HAP-1 (cell line): ENCODE results near the gene HUS1.
"Not testable (repeated sequence)": the region's sequence is repeated elsewhere in the genome, so short reads cannot be mapped to it uniquely, and the experiment has no call there.

Experiments used
- DNase-seq, 2 experiments: peaks; one replicate each; pipeline ENCODE4 v3.0.0-alpha.2; 2016 to 2020; ENCODE audit warnings: low spot score in 2 of 2
- H3K27me3 ChIP-seq: fragments of 250-450 bp; sonication (Bioruptor Pico); 2 replicates; pipeline ENCODE4 v1.5.1; 2020; ENCODE audit warnings: low read depth, mild to moderate bottlenecking, moderate library complexity
- H3K36me3 ChIP-seq: fragments of 250-450 bp; sonication (Bioruptor Pico); replicated peaks from 2 replicates; pipeline ENCODE4 v1.5.1; 2020; ENCODE audit warnings: mild to moderate bottlenecking
- H3K4me1 ChIP-seq: fragments of 250-450 bp; sonication (Bioruptor Pico); 2 replicates; pipeline ENCODE4 v1.5.1; 2020; ENCODE audit warnings: mild to moderate bottlenecking
- H3K4me3 ChIP-seq: fragments of 250-450 bp; sonication (Bioruptor Pico); 2 replicates; pipeline ENCODE4 v1.5.1; 2020; ENCODE audit warnings: mild to moderate bottlenecking, moderate library complexity
- H3K9me3 ChIP-seq: fragments of 250-450 bp; sonication (Bioruptor Pico); 2 replicates; pipeline ENCODE4 v1.5.1; 2020; ENCODE audit warnings: mild to moderate bottlenecking, moderate library complexity
- in situ Hi-C: fragments of 300-500 bp; cut with MboI; formaldehyde crosslinking; loops from 3 replicates; pipeline ENCODE4 v1.14.3; 2020; ENCODE audit warnings: low sequenced_read_pairs, inconsistent platforms, mixed read lengths

The HUS1 gene

GRCh38 chr7:47979145-47979831 is at the start of gene HUS1:
TSS of gene HUS1 (minus strand) at chr7:47979615. CDS start at chr7:47979519, 96 bp downstream.
- H3K36me3 ChIP-seq, result peaks cover 38% of the 10 kb centered on the region
- no peaks in the 10 kb centered on the region for H3K9me3 ChIP-seq
- in situ Hi-C loops, result loop anchor here (25.0 kb wide), 2 partner anchors 108 to 283 kb away; partner anchors contain the start of gene UPP1
- no peaks in the 10 kb centered on the region for H3K27me3 ChIP-seq
- peaks cover 23% of the 10 kb centered on the region for H3K4me1 ChIP-seq
- H3K4me3 ChIP-seq, result peak within 1 kb of the TSS; percentile 60
- peak; percentile 78 to 94 for DNase-seq

GRCh38 chr7:48028938-48029337 is 49.5 kb upstream of the HUS1 start, which contains the start of gene SUN3:
TSS of gene SUN3 (minus strand) at chr7:48029107. CDS start at chr7:48028938, 169 bp downstream.
- Histone ChIP-seq H3K27me3 (peaks cover 13% of the 10 kb centered on the region), H3K36me3 (no peaks in the 10 kb centered on the region), H3K4me3 (no peak within 1 kb of the TSS), H3K9me3 (no peaks in the 10 kb centered on the region), H3K4me1 (no peaks in the 10 kb centered on the region)
- in situ Hi-C loops, result no loop called here
- no peak for DNase-seq

GRCh38 chr7:48025624-48026023 is 46.2 kb upstream of the HUS1 start:
- in situ Hi-C loops, result no loop called here
- no peak for DNase-seq
- Histone ChIP-seq H3K4me1 (no peaks in the 10 kb centered on the region), H3K27me3 (peaks cover 10% of the 10 kb centered on the region), H3K4me3 (no peak overlapping the region), H3K9me3 (no peaks in the 10 kb centered on the region), H3K36me3 (no peaks in the 10 kb centered on the region)

- no peak for DNase-seq
- Histone ChIP-seq H3K36me3 (no peaks in the 10 kb centered on the region), H3K4me3 (no peak overlapping the region), H3K27me3 (no peaks in the 10 kb centered on the region), H3K9me3 (no peaks in the 10 kb centered on the region), H3K4me1 (no peaks in the 10 kb centered on the region)
- in situ Hi-C loops, result no loop called here
Measured at GRCh38 chr7:48017674-48018073, 38.3 kb upstream of the HUS1 start.

- in situ Hi-C loops, result no loop called here
- no peaks in the 10 kb centered on the region for H3K4me1 ChIP-seq
- no peak overlapping the region for H3K4me3 ChIP-seq
- DNase-seq, result no peak
- no peaks in the 10 kb centered on the region for H3K36me3 ChIP-seq
- H3K27me3 ChIP-seq, result no peaks in the 10 kb centered on the region
- H3K9me3 ChIP-seq, result no peaks in the 10 kb centered on the region
Measured at GRCh38 chr7:48016641-48017040, 37.2 kb upstream of the HUS1 start.

GRCh38 chr7:48011951-48012350 is 32.5 kb upstream of the HUS1 start:
- H3K4me3 ChIP-seq, result no peak overlapping the region
- no peaks in the 10 kb centered on the region for H3K4me1 ChIP-seq
- no peak for DNase-seq
- H3K9me3 ChIP-seq, result no peaks in the 10 kb centered on the region
- in situ Hi-C loops, result no loop called here
- no peaks in the 10 kb centered on the region for H3K27me3 ChIP-seq
- H3K36me3 ChIP-seq, result no peaks in the 10 kb centered on the region

- H3K4me1 ChIP-seq, result no peaks in the 10 kb centered on the region
- no peaks in the 10 kb centered on the region for H3K27me3 ChIP-seq
- no peak for DNase-seq
- H3K36me3 ChIP-seq, result no peaks in the 10 kb centered on the region
- no peaks in the 10 kb centered on the region for H3K9me3 ChIP-seq
- in situ Hi-C loops, result no loop called here
- no peak overlapping the region for H3K4me3 ChIP-seq
Measured at GRCh38 chr7:48011323-48011722, 31.9 kb upstream of the HUS1 start.

GRCh38 chr7:48009954-48010353 is 30.5 kb upstream of the HUS1 start:
- no peak for DNase-seq
- no peaks in the 10 kb centered on the region for H3K27me3 ChIP-seq
- H3K4me3 ChIP-seq, result no peak overlapping the region
- H3K4me1 ChIP-seq, result peaks cover 1% of the 10 kb centered on the region
- in situ Hi-C loops, result no loop called here
- H3K36me3 ChIP-seq, result no peaks in the 10 kb centered on the region
- H3K9me3 ChIP-seq, result no peaks in the 10 kb centered on the region

GRCh38 chr7:48009257-48009656 is 29.8 kb upstream of the HUS1 start:
- Histone ChIP-seq H3K4me3 (no peak overlapping the region), H3K27me3 (no peaks in the 10 kb centered on the region), H3K36me3 (no peaks in the 10 kb centered on the region), H3K9me3 (no peaks in the 10 kb centered on the region), H3K4me1 (peaks cover 4% of the 10 kb centered on the region)
- in situ Hi-C loops, result no loop called here
- no peak for DNase-seq

GRCh38 chr7:48006866-48007265 is 27.5 kb upstream of the HUS1 start:
- Histone ChIP-seq H3K27me3 (no peaks in the 10 kb centered on the region), H3K4me1 (peaks cover 4% of the 10 kb centered on the region), H3K36me3 (no peaks in the 10 kb centered on the region), H3K9me3 (no peaks in the 10 kb centered on the region), H3K4me3 (no peak overlapping the region)
- in situ Hi-C loops, result no loop called here
- no peak for DNase-seq

GRCh38 chr7:48004638-48005037 is 25.2 kb upstream of the HUS1 start:
- no peaks in the 10 kb centered on the region for H3K27me3 ChIP-seq
- H3K4me3 ChIP-seq, result no peak overlapping the region
- H3K9me3 ChIP-seq, result no peaks in the 10 kb centered on the region
- no peaks in the 10 kb centered on the region for H3K36me3 ChIP-seq
- in situ Hi-C loops, result no loop called here
- no peak for DNase-seq
- peaks cover 4% of the 10 kb centered on the region for H3K4me1 ChIP-seq

GRCh38 chr7:48004032-48004431 is 24.6 kb upstream of the HUS1 start:
- in situ Hi-C loops, result no loop called here
- Histone ChIP-seq H3K9me3 (no peaks in the 10 kb centered on the region), H3K27me3 (no peaks in the 10 kb centered on the region), H3K4me1 (peaks cover 4% of the 10 kb centered on the region), H3K36me3 (no peaks in the 10 kb centered on the region), H3K4me3 (no peak overlapping the region)
- DNase-seq, result no peak

- H3K36me3 ChIP-seq, H3K4me3 ChIP-seq, H3K9me3 ChIP-seq, DNase-seq, in situ Hi-C loops, H3K27me3 ChIP-seq, H3K4me1 ChIP-seq: not testable (repeated sequence)
Measured at GRCh38 chr7:48000164-48000563, 20.7 kb upstream of the HUS1 start.

GRCh38 chr7:47999413-47999812 is 20.0 kb upstream of the HUS1 start:
- no peak for DNase-seq
- in situ Hi-C loops, result loop anchor here (25.0 kb wide), 2 partner anchors 88 to 263 kb away; partner anchors contain the start of gene UPP1
- no peaks in the 10 kb centered on the region for H3K27me3 ChIP-seq

GRCh38 chr7:47992446-47992845 is 13.0 kb upstream of the HUS1 start:
- Histone ChIP-seq H3K27me3 (no peaks in the 10 kb centered on the region), H3K4me1 (peaks cover 22% of the 10 kb centered on the region), H3K4me3 (no peak overlapping the region), H3K9me3 (no peaks in the 10 kb centered on the region), H3K36me3 (no peaks in the 10 kb centered on the region)
- in situ Hi-C loops, result loop anchor here (25.0 kb wide), 2 partner anchors 95 to 270 kb away; partner anchors contain the start of gene UPP1
- no peak for DNase-seq

More at GRCh38 chr7:47999413-47999812, 20.0 kb upstream of the HUS1 start:
- H3K4me3 ChIP-seq, result no peak overlapping the region
- H3K4me1 ChIP-seq, result no peaks in the 10 kb centered on the region
- H3K36me3 ChIP-seq, result no peaks in the 10 kb centered on the region
- H3K9me3 ChIP-seq, result no peaks in the 10 kb centered on the region
